ENCODE data around the gene FJX1.
A peak's percentile ranks its signal among the peaks of the same experiment; 100 is the strongest.
"Not testable (repeated sequence)": the region's sequence is repeated elsewhere in the genome, so short reads cannot be mapped to it uniquely, and the experiment has no call there.

FJX1 gene

GRCh38 chr11:35635933-35636332 is 17.7 kb downstream of the FJX1 start:
- DNase-seq, result no peak

- DNase-seq, result no peak
Measured at GRCh38 chr11:35639591-35640179, 21.4 kb downstream of the FJX1 start.

- DNase-seq, result no peak
Measured at GRCh38 chr11:35641171-35641897, 23.1 kb downstream of the FJX1 start.

- DNase-seq, result no peak
Measured at GRCh38 chr11:35641964-35642363, 23.7 kb downstream of the FJX1 start.

- no peak for DNase-seq
Measured at GRCh38 chr11:35647421-35648093, 29.3 kb downstream of the FJX1 start.

GRCh38 chr11:35650006-35650405 is 31.7 kb downstream of the FJX1 start:
- peak; percentile 11 for DNase-seq

GRCh38 chr11:35650467-35650866 is 32.2 kb downstream of the FJX1 start:
- no peak for DNase-seq

- DNase-seq, result no peak
Measured at GRCh38 chr11:35651263-35651662, 33.0 kb downstream of the FJX1 start.

- not testable (repeated sequence) for DNase-seq
Measured at GRCh38 chr11:35652786-35653185, 34.5 kb downstream of the FJX1 start.

- DNase-seq, result no peak
Measured at GRCh38 chr11:35654711-35655110, 36.5 kb downstream of the FJX1 start.

GRCh38 chr11:35655254-35655653 is 37.0 kb downstream of the FJX1 start:
- DNase-seq, result no peak

GRCh38 chr11:35655856-35656255 is 37.6 kb downstream of the FJX1 start:
- DNase-seq, result no peak

GRCh38 chr11:35658020-35658948 is 40.0 kb downstream of the FJX1 start:
- DNase-seq, result no peak

- DNase-seq, result no peak
Measured at GRCh38 chr11:35661534-35661933, 43.3 kb downstream of the FJX1 start.

- no peak for DNase-seq
Measured at GRCh38 chr11:35662061-35662648, 43.9 kb downstream of the FJX1 start.

GRCh38 chr11:35662649-35663407 is 44.6 kb downstream of the FJX1 start, which contains the start of gene TRIM44:
TRIM44 (plus strand) TSS chr11:35662775; CDS start chr11:35663112, 337 bp downstream.
- peak; percentile 84 for DNase-seq

GRCh38 chr11:35663408-35663702 is 45.1 kb downstream of the FJX1 start:
- no peak for DNase-seq

- no peak for DNase-seq
Measured at GRCh38 chr11:35664977-35665441, 46.7 kb downstream of the FJX1 start.

- no peak for DNase-seq
Measured at GRCh38 chr11:35667257-35667656, 49.0 kb downstream of the FJX1 start.

GRCh38 chr11:35668350-35668749 is 50.1 kb downstream of the FJX1 start:
- DNase-seq, result not testable (repeated sequence)

All from stimulated activated CD4-positive, alpha-beta T cell treated with anti-CD3 and anti-CD28 coated beads, Interleukin-4, amount 100 ng/mL, for 24 hours (primary cell).